Bronchial epithelial cell (primary cell): ENCODE data around the gene TRAPPC4. TPM values are rescaled to one million over a fixed set of nuclear protein-coding genes. Genes with fewer than 3 reads are reported as not detected.

Experiments used
- DNase-seq: peaks from one replicate; pipeline ENCODE4 v3.0.0-alpha.2; 2010; ENCODE audit warnings: low read depth
- FAIRE-seq: peaks from 2 replicates; lab custom pipeline; 2011; peaks lifted over from hg19 to GRCh38; lab: Jason Lieb, UNC
- H3K27me3 ChIP-seq: 2 replicates; pipeline ENCODE4 v1.5.1; 2011; ENCODE audit warnings: low read length; ENCODE audit not compliant: control insufficient read depth, insufficient read depth
- H3K36me3 ChIP-seq: 2 replicates; pipeline ENCODE4 v1.5.1; 2011; ENCODE audit warnings: low read length; ENCODE audit not compliant: control insufficient read depth, insufficient read depth
- H3K4me3 ChIP-seq: 2 replicates; pipeline ENCODE4 v1.5.1; 2011; ENCODE audit warnings: mild to moderate bottlenecking, low read depth, low read length, control low read depth
- total RNA-seq: library from RNA; depleted of rRNA; stranded (reverse); fragments of >200 nt; gene quantifications from 2 replicates; pipeline ENCODE4 v1.2.1, GENCODE V29; 2014
- TF ChIP-seq, protein P1 (sequence below): IDR thresholded peaks from 2 replicates; pipeline ENCODE4 v1.5.1; 2011; ENCODE audit warnings: mild to moderate bottlenecking, moderate library complexity, low read length, control low read depth, inconsistent platforms; ENCODE audit not compliant: insufficient read depth, severe bottlenecking

TRAPPC4 gene
- total RNA-seq, 1 donor from 2014 or later = 115 TPM

DNA sequence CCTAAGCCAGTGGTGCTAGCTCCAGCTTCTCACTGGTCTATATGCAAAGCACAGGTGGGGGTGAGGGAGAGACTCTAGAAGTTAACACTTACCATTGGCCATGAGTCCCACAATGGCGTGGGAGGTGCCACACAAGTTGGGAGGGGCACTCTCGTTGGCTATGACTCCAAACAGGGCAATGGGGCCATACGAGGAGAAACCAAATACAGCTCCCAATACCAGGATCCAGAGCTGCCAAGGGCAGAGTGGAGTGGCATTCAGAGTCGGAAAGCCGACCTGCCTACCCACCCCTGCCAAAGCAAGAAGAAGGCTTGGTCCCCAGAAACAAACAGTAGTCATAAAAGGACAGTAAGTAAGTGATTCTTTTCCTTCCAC, 6.5 kb downstream of the TRAPPC4 start:
- Histone ChIP-seq H3K27me3 (no peaks in the 10 kb centered on the region), H3K4me3 (no peak overlapping the region), H3K36me3 (peaks cover 17% of the 10 kb centered on the region)
- DNase-seq (no peak), FAIRE-seq (no peak)
- TF ChIP-seq, protein P1, sequence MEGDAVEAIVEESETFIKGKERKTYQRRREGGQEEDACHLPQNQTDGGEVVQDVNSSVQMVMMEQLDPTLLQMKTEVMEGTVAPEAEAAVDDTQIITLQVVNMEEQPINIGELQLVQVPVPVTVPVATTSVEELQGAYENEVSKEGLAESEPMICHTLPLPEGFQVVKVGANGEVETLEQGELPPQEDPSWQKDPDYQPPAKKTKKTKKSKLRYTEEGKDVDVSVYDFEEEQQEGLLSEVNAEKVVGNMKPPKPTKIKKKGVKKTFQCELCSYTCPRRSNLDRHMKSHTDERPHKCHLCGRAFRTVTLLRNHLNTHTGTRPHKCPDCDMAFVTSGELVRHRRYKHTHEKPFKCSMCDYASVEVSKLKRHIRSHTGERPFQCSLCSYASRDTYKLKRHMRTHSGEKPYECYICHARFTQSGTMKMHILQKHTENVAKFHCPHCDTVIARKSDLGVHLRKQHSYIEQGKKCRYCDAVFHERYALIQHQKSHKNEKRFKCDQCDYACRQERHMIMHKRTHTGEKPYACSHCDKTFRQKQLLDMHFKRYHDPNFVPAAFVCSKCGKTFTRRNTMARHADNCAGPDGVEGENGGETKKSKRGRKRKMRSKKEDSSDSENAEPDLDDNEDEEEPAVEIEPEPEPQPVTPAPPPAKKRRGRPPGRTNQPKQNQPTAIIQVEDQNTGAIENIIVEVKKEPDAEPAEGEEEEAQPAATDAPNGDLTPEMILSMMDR = no peak

GRCh38 chr11:119025541-119025940, 7.0 kb downstream of the TRAPPC4 start:
- H3K4me3 ChIP-seq = no peak overlapping the region
- peaks cover 15% of the 10 kb centered on the region for H3K36me3 ChIP-seq
- no peaks in the 10 kb centered on the region for H3K27me3 ChIP-seq
- FAIRE-seq (no peak), DNase-seq (no peak)
- TF ChIP-seq, protein P1 = no peak

GRCh38 chr11:119025978-119026766, 7.6 kb downstream of the TRAPPC4 start:
- no peaks in the 10 kb centered on the region for H3K27me3 ChIP-seq
- no peak for FAIRE-seq
- TF ChIP-seq, protein P1 = no peak
- H3K4me3 ChIP-seq = no peak overlapping the region
- peaks cover 14% of the 10 kb centered on the region for H3K36me3 ChIP-seq
- no peak for DNase-seq

DNA sequence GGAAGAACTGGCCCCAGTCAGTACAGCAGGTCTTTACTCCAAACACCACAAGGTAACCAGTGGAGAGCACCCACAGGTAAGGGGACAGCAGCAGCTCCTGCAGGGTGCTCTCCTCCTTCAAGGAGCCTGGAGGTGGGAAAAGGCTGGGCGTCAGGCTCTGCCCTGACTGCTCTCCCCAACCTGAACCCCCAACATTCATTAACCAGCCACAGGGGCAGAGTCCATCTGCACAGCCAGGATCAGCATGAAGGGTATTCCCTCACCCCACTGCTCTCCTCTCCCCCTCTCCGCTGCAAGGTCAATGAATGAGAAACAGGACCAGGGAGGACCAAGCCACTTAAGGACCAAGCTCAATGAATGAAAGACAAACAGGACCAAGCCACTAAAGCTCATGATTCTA, 8.4 kb downstream of the TRAPPC4 start:
- no peak for DNase-seq
- Histone ChIP-seq H3K36me3 (peaks cover 9% of the 10 kb centered on the region), H3K27me3 (no peaks in the 10 kb centered on the region), H3K4me3 (no peak overlapping the region)
- FAIRE-seq = peak; percentile 18
- TF ChIP-seq, protein P1 = no peak

DNA sequence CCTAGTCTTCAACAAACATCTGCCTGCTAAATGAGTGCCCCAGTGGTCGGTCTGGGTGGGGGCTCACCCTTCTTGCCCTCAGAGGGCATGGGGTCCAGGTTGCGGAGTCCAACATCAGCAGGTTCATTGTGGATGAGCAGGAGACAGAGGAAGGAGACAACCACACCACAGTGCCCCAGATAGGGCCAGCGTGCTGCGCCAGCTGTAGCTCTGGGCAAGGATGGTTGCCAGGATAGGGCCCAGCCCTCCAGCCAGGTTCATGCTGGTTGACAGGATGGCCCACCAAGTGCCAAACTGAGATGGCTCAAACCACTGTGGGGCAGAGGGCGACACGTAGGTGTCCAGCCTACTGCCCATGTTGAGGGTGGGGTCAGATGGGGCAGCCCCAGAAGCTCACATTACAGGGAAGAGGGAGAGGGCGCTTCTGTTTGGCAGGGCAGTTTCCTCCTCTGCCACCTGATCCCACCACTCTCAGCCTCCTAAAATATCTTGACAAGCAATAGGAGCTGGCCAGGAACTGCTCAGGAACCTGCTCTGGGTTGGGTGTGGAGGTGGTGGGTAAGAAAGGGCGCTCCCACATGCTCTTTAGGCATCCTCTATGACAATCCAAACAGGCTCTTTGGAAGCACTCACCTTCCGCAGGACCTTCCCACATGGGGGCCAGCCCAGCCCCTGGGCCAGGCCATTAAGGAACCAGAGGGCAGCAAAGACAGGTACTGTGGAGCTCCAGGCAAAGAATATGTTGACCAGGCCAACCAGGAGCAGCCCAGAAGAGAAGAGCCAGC, 9.2 kb downstream of the TRAPPC4 start:
- peaks cover 9% of the 10 kb centered on the region for H3K36me3 ChIP-seq
- no peaks in the 10 kb centered on the region for H3K27me3 ChIP-seq
- FAIRE-seq (no peak), DNase-seq (no peak)
- TF ChIP-seq, protein P1 = no peak
- H3K4me3 ChIP-seq = no peak overlapping the region
